NCI-H748 (cell line): ENCODE data around the gene ADORA1.

Source experiments
- DNase-seq: peaks from one replicate; lab custom pipeline; 2025; ENCODE audit not compliant: unreplicated experiment; lab: John Stamatoyannopoulos, UW

The ADORA1 gene

DNA sequence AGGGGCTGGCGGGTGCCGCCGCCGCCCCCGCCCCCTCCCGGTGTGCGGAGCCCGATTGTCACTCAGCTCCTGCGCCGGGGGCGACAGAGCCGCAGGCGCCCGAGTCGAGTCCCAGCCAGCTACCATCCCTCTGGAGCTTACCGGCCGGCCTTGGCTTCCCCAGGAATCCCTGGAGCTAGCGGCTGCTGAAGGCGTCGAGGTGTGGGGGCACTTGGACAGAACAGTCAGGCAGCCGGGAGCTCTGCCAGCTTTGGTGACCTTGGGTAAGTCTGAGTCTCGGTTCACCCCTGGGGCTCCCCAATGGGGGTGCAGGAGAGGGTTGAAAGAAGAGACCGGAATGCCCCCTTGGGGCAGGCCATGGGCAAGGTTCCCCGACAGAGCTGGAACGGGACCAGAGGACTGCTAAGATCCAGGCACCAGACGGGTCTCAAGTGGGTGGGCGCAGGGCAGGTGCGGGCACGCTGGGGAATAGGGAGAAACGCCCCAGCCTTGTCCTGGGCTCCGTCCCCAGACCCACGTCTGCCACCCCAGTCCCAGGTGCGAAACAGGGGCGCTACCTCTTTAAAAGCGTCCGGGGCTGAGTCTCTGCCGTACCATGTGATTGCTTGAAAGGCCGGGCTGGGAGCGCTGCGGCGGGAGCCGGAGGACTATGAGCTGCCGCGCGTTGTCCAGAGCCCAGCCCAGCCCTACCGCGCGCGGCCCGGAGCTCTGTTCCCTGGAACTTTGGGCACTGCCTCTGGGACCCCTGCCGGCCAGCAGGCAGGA, at the start of gene ADORA1:
TSS of gene ADORA1 (plus strand) at position 61 of the 765 bp plus-strand sequence. CDS start 1,116 bp downstream, outside the sequence.
- peak; percentile 48 for DNase-seq

DNA sequence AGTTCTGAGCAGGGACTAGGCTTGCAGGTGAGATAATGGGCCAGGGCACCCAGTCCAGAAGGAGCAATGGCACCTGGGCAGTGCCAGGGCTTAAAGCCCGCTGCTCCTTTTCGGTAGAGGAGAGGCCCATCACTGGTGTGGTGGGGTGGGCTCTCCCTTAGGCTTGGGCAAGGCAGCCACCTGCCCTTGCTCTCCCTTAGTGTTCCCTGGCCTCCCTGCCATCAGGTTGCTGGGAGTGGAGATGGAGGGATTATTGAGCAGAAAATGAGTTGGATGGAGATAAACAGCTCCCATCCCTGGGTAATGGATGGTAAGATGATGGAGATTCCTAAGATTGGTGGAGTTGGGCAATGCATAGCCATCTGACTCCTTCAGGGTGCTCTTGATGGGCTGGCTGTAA, 49.6 kb upstream of the ADORA1 start:
- no peak for DNase-seq

DNA sequence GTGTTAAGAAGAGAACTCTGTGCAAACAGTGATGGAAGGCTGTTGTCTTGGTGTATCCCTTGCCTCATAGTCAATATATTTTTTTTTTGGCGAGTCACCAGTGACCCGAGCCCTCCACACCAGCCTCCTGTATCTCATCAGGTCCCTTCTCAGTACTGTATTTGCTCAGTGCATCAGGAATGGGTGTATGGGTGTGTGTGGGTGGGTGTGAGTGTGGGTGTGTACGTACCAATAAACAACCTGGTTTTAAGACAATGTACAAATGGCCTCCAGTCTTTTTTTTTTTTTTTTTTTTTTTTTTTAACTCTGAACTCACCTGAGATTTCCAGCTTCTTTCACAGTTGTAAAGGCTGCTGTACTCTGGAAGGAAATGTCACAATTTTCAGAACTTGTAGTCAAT, 49.0 kb upstream of the ADORA1 start:
- DNase-seq, result no peak

DNA sequence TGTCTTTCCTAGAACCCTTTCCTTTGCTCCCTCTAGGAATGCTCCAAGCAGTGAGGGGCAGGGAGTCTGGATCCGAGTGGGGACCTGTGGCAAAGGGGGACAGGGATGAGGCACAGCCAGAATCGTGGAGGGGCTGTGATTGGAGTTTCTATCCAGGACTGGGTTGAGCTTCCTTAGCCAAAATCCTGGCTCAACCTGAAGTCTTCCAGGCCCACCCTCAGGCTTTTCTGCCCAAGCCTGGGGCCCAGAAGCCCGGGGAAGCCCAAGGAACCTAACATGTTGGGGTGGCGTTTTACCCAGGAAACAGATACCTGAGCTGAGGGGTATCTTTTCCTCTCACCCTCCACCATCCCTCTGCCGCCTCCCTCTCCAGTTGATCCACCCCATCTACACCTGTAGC, 47.1 kb upstream of the ADORA1 start:
- no peak for DNase-seq

DNA sequence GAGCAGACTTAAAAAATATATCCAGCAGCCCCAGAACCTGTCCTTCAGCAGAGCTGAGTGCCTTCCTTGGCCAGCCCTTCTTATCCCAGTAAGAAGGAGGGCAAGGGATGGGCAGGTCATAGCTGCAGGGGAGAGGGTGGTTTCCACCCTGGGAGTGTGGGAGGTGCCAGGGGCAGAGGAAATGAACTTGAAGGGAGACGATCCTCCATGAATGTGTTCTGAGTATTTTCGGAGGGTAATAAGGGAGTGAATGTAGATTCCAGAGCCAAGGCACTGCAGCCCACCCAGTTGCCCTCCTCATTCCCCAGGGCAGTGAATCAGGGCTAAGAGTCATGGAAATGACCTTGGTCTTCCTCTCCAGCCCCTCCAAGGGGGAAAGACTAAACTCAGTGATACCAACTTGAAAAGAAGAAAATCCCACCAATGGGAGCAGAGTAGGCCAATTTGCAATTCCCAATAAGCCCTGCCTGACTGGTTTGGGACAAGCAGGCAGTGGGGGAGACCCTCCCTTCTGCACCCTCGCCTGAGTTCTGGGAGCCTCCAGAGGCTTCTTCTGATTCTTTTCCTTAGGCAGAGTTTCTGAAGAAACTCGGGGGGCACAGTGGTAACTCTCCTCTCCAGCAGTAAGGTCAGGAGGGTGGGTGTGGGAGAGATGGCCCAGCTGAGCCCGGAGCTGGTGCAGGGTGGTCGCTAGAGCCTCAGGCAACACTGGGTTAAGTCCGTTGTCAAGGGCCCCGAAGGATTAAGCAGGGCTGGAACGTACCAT, 45.9 kb upstream of the ADORA1 start:
- no peak for DNase-seq

DNA sequence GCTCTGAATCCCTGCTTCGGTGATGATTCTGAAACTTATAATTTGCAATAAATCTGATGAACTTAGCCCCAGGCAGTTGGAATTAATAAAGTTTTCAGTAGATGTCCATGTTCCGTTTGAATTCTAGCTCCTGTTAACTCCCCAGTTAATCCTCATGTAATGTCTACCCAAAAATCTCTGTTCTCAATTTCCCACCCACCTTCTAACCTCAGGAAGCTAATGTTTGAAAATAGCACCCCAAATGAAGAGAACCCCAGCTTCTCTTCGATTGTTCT, 45.4 kb upstream of the ADORA1 start:
- DNase-seq, result no peak

DNA sequence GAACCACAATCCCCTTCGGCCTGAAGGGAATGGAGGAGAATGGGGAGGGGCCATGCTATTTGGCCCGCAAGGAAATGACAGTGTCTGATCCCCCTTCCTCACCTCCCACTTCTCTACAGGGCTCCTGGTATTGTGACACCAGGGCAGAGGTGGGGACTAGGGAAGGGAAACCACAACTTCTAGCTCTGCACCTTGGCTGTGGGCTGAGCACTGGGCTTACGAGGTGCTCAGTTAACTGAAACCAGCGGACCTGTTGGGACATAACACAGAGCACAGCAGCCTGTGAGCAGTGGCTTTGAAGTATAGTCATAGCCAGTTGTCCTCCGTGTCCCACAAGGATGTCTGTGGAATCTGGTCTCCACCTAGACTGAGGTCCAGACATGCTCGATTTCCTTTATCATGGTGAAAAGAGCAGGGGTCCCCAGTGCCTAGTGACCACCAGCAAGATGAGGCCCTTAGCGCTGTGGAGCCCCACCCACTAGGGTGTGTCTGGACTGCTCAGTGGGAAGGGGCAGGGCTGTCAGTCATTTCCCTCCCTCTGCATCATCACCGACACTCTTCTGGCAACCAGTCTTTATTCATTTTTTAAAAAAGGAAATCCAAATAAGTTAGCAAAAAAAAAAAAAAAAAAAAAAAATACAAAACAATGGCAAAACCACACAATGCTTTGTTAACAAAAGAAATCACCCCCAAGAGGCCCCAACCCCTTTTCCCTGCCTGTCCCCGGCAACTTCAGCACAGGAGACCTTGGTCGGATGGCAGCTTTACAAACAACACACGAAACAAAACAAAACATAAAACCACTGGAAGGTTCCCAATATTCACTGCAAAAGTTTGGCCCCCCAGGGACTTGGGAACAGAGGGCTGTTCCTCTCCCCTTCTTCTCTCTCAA, 44.7 kb upstream of the ADORA1 start:
- no peak for DNase-seq

DNA sequence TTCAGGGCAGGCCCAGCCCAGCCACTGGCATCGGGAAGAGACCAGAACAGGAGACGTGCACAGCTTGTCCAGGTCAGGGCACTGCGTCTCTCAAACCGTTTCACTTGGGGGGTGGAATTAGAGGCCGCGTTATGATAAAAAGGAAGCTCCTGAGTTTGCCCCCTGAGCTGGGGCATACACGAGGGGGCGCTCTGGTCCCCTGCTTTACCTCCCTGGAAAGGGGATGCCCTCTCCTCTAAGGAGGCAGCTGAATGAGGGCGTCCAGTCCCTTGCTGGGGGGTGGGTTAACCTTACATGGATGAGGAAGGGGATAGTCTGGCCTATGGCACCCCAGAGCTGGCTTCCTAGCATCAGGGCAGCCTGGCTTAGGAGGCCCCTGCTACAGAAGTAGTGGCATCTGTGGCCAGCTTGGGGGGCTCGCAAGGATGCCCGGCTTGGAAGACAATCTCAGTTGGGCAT, 44.0 kb upstream of the ADORA1 start:
- no peak for DNase-seq

DNA sequence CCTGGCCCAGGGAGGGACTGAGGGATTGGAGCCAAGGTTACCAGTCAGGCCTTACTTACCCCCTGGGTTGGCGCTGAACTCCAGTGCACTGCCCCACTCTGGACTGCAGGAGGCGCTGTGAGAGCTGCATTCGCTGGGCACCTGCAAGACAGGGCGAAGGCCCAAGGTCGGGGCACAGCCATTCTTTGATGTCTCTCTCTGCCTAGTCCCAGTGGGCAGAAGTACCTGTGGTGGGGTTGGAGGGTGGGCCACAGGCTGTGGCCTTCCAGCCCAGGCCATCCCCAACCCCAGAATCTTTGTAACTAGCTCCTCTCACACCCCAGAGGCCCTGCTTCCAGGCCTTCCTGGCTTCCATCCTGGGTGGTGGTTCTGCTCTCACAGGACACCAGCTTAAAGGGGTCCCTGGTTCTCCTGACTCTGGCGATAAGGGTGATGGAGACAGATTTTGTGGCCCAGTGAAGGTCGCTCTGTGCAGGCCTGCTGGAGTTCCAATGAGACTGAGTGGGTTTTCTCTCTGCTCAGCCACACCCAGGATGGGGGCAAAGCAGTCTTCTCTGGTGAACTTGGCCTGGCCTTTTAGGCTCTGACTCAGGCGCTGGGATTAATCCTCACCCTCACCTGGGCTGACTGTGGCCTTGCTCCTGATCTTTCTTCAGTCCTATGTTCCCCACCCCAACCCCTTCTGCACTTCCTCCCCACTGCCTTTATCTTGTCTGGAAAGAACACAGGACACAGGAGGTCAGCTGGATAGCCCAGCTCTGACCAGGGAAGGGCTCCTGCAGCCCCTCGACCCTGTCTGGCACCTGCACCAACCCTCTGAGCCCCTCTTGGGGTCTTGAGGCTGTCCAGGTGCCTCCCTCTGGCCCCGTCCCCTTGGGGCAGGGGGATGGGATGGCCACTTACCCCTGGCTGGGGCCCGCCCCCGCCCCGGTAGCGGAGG, 42.7 kb upstream of the ADORA1 start:
- DNase-seq, result no peak

DNA sequence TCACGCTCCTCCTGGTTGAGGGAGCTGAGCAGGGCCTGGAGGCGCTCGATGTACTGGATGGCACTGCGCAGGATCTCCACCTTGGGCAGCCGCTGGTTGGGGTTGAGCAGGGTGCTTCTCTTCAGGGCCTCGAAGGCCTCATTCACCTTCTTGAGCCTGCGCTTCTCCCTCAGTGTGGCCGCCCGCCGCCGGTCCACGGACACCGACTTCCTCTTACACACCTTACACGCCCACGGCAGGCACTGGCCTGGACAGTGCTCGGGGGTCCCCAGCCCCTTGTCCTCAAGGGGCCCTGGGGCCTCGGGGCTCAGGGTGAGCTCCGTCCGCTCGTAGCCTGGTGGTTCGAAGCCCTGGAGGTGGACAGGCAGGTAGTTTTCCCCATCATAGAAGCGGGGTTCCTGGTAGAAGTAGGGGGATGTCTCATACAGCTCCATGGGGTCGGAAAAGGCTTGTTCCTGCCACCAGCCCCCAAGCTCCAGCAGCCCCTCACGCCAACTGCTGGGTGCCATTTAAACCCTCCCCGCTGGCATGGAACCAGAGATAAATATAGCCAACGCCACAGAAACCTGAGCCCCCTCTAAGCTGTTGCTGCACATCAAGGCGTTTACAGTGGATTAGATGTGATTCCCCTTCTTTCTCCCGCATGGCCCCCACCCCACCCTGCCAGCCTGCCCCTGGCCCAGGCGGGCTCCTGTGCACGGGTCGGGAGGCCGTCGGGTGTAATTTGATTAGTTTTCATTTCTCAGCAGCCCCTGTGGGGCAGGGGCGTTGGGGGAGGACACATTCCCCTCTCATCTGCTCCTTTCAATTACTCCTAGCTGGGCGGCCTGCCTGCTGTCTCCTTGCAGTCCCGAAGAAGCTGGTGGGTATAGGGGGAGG, 41.8 kb upstream of the ADORA1 start, which contains the start of gene MYOG:
TSS of gene MYOG (minus strand) at position 485 of the 879 bp plus-strand sequence. CDS start at position 434, 51 bp downstream.
- no peak for DNase-seq

DNA sequence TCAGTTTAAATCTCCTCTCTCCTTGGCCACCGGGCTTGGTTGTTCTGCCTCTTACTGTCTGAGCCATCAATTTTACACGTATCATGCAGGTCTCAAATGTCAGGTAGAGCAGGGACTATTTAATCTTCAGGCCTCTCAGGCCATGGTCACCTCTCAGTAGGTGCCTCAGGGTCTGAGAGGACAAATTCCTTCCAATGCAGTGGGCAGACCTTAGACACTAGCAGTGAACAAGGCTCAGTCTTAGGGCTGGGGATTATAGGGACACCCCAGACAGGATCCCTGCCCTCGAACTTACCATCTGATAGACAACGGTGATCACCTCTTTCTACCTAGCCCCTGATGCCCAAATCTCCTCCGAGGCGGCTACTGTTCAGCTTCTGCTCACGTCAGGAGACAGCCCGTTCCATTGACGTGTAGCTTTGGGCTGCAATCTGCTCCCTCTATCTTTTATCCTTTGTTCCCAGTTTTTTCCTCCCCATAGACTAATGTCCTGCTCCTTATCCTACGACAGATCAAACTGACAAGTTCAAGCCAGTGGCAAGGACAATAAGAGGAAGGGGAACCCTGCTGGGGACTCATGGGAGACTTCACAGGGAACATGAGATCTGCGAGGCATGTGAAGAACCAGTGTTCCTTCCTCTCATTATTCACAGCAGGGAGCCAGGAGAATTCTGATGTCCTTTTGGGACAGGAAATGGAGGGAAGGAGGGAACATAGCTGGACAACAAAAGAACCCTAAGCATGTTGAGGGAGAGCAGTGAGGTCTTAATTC, 40.3 kb upstream of the ADORA1 start:
- no peak for DNase-seq

DNA sequence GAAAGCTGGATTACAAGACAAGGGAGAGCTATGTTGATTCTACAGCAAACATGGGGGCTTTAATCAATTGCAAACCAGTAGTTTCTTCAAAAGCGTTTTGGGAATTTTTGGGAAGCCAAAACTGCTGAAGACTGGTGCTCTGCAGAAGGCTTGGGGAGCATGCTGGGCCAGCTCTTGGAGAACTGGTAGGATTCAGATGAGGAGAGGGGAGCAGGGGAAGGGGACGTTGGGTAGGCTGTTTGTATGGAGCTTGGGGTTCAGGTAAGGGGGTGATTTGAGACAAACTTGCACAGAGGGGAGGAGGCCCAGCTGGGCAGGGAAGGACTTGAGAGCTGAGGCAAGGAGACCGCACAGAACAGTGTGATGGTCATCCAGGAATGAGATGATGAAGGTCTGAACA, 39.1 kb upstream of the ADORA1 start:
- no peak for DNase-seq

DNA sequence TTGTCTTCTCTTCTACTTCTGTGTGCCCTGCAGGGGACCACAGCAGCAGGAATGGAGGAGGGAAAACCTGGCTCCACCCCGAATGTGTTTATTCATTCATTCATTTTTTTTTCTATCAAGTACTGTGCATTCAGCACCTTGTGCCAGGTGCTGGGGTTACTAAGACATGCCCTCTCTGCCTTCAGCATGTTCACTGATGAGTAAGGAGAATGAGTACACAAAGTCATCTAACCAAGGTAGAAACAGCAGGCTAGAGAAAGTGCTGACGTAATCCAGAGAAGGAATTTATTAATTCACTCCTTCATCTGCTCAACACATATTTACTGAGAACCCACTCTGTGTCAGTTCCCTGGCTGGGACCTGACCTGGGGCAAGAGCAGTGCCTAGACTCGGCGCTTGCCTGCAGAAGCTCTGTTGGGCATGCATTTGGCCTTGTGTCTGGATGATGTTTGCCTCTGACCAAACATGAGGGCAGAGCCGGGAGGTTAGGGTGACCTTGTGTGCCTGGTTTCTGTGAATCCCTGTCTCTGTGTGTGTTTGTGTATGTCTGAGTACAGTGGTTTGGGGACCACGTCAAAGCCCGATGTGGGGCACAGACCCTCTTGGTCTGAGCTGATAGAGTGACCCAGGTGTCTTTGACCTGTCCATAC, 38.4 kb upstream of the ADORA1 start:
- DNase-seq, result no peak

DNA sequence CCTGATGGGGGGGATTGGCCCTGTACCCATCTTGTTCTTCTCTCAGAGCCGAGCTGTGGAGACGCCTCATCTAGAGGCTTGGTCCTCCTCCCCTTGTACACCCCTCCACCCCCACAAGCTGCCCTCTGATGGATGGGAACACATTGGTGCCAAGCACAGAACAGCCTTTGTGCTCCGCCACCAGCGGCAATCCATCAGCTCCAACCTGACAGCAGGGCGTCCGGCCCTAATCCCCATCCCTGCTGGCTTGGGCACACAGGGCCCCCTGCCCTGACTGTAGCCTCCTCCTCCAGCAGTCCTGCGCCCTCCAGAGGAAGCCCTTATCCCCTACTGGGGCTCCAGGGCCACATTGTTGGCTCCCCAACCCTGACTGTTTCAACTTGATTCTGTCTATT, 37.9 kb upstream of the ADORA1 start:
- DNase-seq, result no peak

DNA sequence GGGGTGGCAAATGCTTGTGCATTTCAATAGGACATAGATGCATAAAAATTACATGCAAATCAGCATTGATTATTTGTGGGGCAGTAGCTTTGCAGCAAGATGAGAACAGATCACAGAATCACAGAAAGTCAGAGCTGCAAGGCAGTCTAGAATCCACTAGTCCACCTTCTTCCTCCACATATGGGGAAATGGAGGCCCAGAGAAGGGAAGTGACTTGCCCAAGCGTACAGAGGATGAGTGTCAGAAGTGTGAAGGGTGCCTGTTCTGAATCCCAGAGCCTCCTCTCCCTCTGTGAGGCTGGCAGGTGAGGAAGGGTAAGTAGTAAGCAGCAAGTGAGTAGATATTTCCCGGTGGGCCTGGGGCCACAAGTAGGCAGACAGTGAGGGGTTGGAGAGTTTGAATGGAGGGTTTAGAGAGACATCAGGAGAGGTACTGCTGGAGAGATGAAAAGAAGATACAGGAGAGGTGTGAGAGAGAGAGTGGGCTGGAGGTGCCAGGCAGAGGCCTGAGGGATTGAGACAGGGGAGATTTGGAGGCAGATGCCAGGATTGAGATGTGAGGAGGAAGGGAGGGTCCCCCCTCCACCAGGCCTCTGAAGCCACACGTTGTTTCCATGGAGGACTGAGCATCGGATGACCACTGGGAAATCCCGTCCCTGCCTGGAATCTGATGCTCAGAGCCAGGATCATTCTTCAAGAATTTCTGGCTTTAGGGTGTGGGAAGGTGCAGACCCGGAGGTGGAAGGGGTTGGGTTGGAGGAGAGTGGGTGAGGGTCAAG, 36.9 kb upstream of the ADORA1 start:
- no peak for DNase-seq

DNA sequence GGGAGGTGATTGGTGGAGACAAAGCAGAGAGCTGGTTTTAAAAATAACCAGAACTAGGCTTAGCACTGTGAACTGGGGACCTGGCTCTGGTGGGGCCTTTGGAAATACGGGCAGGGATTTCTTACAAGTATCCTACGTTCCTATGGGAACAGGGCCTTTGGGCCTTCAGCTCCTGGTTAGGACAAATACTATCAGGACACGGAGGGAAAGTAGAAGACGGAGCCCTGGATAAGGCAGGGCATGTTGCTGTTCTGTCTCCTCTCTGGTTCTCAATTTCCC, 36.4 kb upstream of the ADORA1 start:
- no peak for DNase-seq

DNA sequence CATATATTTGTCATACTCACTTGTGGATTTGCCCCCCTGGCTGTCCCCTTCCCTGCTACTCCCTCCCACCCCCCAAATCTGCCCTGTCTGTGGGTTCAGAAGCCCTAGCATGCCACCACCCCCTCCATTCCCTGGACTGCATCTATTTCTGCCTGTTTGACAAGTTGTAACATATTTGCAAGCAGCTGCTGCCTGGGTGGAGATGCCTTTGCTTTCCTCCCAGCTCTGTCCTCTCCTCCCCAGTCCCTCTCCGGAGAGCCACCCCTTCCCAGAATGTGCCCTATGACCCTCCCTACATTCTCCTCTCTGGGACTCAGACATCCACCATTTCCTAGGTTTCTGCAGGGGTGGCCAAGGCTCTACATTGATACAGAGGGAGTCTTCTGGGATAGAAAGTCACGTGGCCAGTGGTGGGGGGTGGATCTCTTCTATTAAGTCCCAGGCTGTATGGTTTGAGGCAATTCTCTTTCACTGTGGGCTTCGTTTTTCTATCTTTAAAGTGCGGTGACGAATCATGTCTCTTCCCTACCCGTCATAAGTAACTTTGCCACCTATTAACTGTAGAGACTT, 35.7 kb upstream of the ADORA1 start:
- no peak for DNase-seq
